CD14-positive monocyte (primary cell): ENCODE measurements around the gene OAT. TPM values are rescaled to one million over a fixed set of nuclear protein-coding genes. Genes with fewer than 3 reads are reported as not detected.

Experiments used
- DNase-seq, 3 donors: peaks; one replicate each; pipeline ENCODE4 v3.0.0-alpha.2; 2011 to 2022
- H2AFZ ChIP-seq: 2 replicates; pipeline ENCODE4 v1.6.0; 2012; ENCODE audit warnings: mild to moderate bottlenecking, low read depth, low read length, inconsistent platforms; ENCODE audit not compliant: insufficient read depth, poor library complexity, severe bottlenecking
- H3K27ac ChIP-seq, 2 donors: 1 replicate in 1 of 2; 2 replicates in 1 of 2; pipeline ENCODE4 v1.5.1; 2012 to 2013; ENCODE audit warnings: low read length in 2 of 2, control low read depth in 1 of 2, inconsistent platforms in 1 of 2, low read depth in 1 of 2, mild to moderate bottlenecking in 1 of 2
- H3K27me3 ChIP-seq, 2 donors: one replicate each; pipeline versions ENCODE4 v1.6.0 to v1.6.1; 2011 to 2013; ENCODE audit warnings: low read length in 2 of 2; ENCODE audit not compliant: control insufficient read depth in 2 of 2, insufficient read depth in 2 of 2
- H3K36me3 ChIP-seq, 2 donors: replicated peaks in 1 of 2; 1 replicate in 1 of 2; 2 replicates in 1 of 2; pipeline versions ENCODE4 v1.5.1 to v1.6.1; 2012 to 2013; ENCODE audit warnings: low read length in 2 of 2, control low read depth in 1 of 2, inconsistent platforms in 1 of 2, mild to moderate bottlenecking in 1 of 2; ENCODE audit not compliant: insufficient read depth in 2 of 2, control insufficient read depth in 1 of 2
- H3K4me1 ChIP-seq, 2 donors: 1 replicate in 1 of 2; 2 replicates in 1 of 2; pipeline versions ENCODE4 v1.5.1 to v1.6.1; 2012 to 2013; ENCODE audit warnings: low read length in 2 of 2, control low read depth in 1 of 2, inconsistent platforms in 1 of 2, mild to moderate bottlenecking in 1 of 2, moderate library complexity in 1 of 2; ENCODE audit not compliant: insufficient read depth in 2 of 2, control insufficient read depth in 1 of 2
- H3K4me2 ChIP-seq: replicated peaks from 2 replicates; pipeline ENCODE3; 2012; ENCODE audit warnings: low read length, moderate library complexity, mild to moderate bottlenecking; ENCODE audit not compliant: poor library complexity, severe bottlenecking; ENCODE audit errors: extremely low read depth
- H3K4me3 ChIP-seq, 3 experiments: fragments of 200-600 bp in 1 of 3; sonication (generic) in 1 of 3; replicated peaks in 1 of 3; 1 replicate in 2 of 3; 2 replicates in 1 of 3; pipeline ENCODE4 v1.5.1; 2011 to 2013; ENCODE audit warnings: low read length in 3 of 3, mild to moderate bottlenecking in 3 of 3, control low read depth in 2 of 3, low read depth in 2 of 3, inconsistent platforms in 1 of 3, moderate library complexity in 1 of 3
- H3K79me2 ChIP-seq: 2 replicates; pipeline ENCODE4 v1.6.0; 2012; ENCODE audit warnings: mild to moderate bottlenecking, control low read depth, inconsistent platforms, low read length, moderate library complexity; ENCODE audit not compliant: insufficient read depth
- H3K9ac ChIP-seq: 2 replicates; pipeline ENCODE4 v1.6.0; 2017; ENCODE audit warnings: low read length, mild to moderate bottlenecking; ENCODE audit not compliant: insufficient read depth, poor library complexity, severe bottlenecking
- H3K9me3 ChIP-seq, 2 donors: replicated peaks in 1 of 2; 1 replicate in 1 of 2; 2 replicates in 1 of 2; pipeline versions ENCODE4 v1.5.1 to v1.6.1; 2012 to 2013; ENCODE audit warnings: low read length in 2 of 2, control low read depth in 1 of 2; ENCODE audit not compliant: control insufficient read depth in 1 of 2, insufficient read depth in 1 of 2
- H4K20me1 ChIP-seq: 2 replicates; pipeline ENCODE4 v1.6.0; 2012; ENCODE audit warnings: mild to moderate bottlenecking, low read length, control low read depth, moderate library complexity; ENCODE audit not compliant: insufficient read depth
- H3K27ac Mint-ChIP-seq, 7 donors: one replicate each; pipeline ENCODE4 v1.8.0; 2020; ENCODE audit warnings: mild to moderate bottlenecking in 7 of 7, mixed read lengths in 7 of 7, moderate library complexity in 6 of 7, inconsistent platforms in 2 of 7
- H3K27me3 Mint-ChIP-seq, 3 donors: one replicate each; pipeline ENCODE4 v1.8.0; 2021 to 2022; ENCODE audit warnings: low read depth in 3 of 3, mild to moderate bottlenecking in 3 of 3, mixed read lengths in 3 of 3, moderate library complexity in 3 of 3, inconsistent platforms in 1 of 3
- H3K36me3 Mint-ChIP-seq, 2 donors: one replicate each; pipeline ENCODE4 v1.8.0; 2020; ENCODE audit warnings: mixed read lengths in 2 of 2, inconsistent platforms in 1 of 2, mild to moderate bottlenecking in 1 of 2
- H3K4me1 Mint-ChIP-seq: one replicate; pipeline ENCODE4 v1.8.0; 2020; ENCODE audit warnings: mild to moderate bottlenecking, mixed read lengths
- H3K4me3 Mint-ChIP-seq, 2 donors: one replicate each; pipeline ENCODE4 v1.8.0; 2020; ENCODE audit warnings: mild to moderate bottlenecking in 2 of 2, mixed read lengths in 2 of 2, moderate library complexity in 1 of 2
- H3K9me3 Mint-ChIP-seq, 7 donors: one replicate each; pipeline ENCODE4 v1.8.0; 2020 to 2022; ENCODE audit warnings: mixed read lengths in 7 of 7, mild to moderate bottlenecking in 6 of 7, moderate library complexity in 6 of 7, inconsistent platforms in 2 of 7
- CTCF ChIP-seq: fragments of 200-600 bp; IDR thresholded peaks from one replicate; pipeline ENCODE4 v1.8.0; 2022; ENCODE audit warnings: antibody characterized with exemption, mild to moderate bottlenecking
- WGBS: methylation state at CpG from one replicate; pipeline ENCODE4 v1.1.5; 2013; ENCODE audit warnings: missing lambda C conversion rate; ENCODE audit not compliant: insufficient coverage; 5-methylcytosine and 5-hydroxymethylcytosine counted together
- intact Hi-C, 2 donors: fragments of 100-400 bp; cut with micrococcal nuclease; formaldehyde crosslinking; loops; one replicate each; pipeline versions ENCODE4 v1.15.0 to v1.15.1; 2023
- polyA plus RNA-seq, 3 donors: library from polyadenylated mRNA; depleted of rRNA in 1 of 3; unstranded in 2 of 3; stranded (reverse) in 1 of 3; fragments of 300-500 nt in 2 of 3; fragments of >200 nt in 1 of 3; fragmentation: Illumina TruSeq in 2 of 3; gene quantifications; 1 replicate in 2 of 3; 2 replicates in 1 of 3; pipeline ENCODE4 v1.2.3, GENCODE V29; 2012 to 2021

Gene OAT
- polyA plus RNA-seq, 3 donors, result 83.5 to 89.6 (median 87.3) TPM

GRCh38 chr10:124381011-124381611, 37.6 kb downstream of the OAT start:
- no peak overlapping the region for H3K27ac Mint-ChIP-seq
- peaks cover 0 to 6% of the 10 kb centered on the region in 2 donors for H3K36me3 Mint-ChIP-seq
- Histone ChIP-seq H3K79me2 (no peaks in the 10 kb centered on the region), H4K20me1 (no peaks in the 10 kb centered on the region), H3K9me3 (no peaks in the 10 kb centered on the region), H3K4me2 (no peak overlapping the region), H3K4me3 (no peak overlapping the region), H2AFZ (no peak overlapping the region), H3K4me1 (peaks cover 3 to 7% of the 10 kb centered on the region in 2 donors), H3K27ac (no peak overlapping the region), H3K36me3 (no peaks in the 10 kb centered on the region), H3K27me3 (peaks cover 20 to 44% of the 10 kb centered on the region in 2 donors), H3K9ac (no peak overlapping the region)
- 22% methylated on average over 17 of the region's 19 CpGs for WGBS
- no peak for DNase-seq
- peaks cover 0 to 11% (median 0%) of the 10 kb centered on the region in 7 donors for H3K9me3 Mint-ChIP-seq
- H3K4me1 Mint-ChIP-seq, result peaks cover 7% of the 10 kb centered on the region
- no peak for TF ChIP-seq CTCF
- intact Hi-C loops, result loop anchor here (10.0 kb wide), 2 partner anchors 86 to 126 kb away; no protein-coding TSS in a partner anchor
- peak overlapping the region in 1 of 2 donors; percentile 86 for H3K4me3 Mint-ChIP-seq
- H3K27me3 Mint-ChIP-seq, result peaks cover 44 to 76% (median 68%) of the 10 kb centered on the region in 3 donors

- peaks cover 0 to 6% of the 10 kb centered on the region in 2 donors for H3K36me3 Mint-ChIP-seq
- Histone ChIP-seq H3K9me3 (no peaks in the 10 kb centered on the region), H4K20me1 (no peaks in the 10 kb centered on the region), H3K36me3 (no peaks in the 10 kb centered on the region), H3K79me2 (no peaks in the 10 kb centered on the region), H3K9ac (no peak overlapping the region), H3K4me2 (no peak overlapping the region), H3K4me3 (no peak overlapping the region), H2AFZ (no peak overlapping the region), H3K27me3 (peaks cover 20 to 44% of the 10 kb centered on the region in 2 donors), H3K27ac (no peak overlapping the region), H3K4me1 (peaks cover 3 to 7% of the 10 kb centered on the region in 2 donors)
- peaks cover 0 to 11% (median 0%) of the 10 kb centered on the region in 7 donors for H3K9me3 Mint-ChIP-seq
- H3K4me3 Mint-ChIP-seq, result peak overlapping the region in 1 of 2 donors; percentile 86
- H3K27ac Mint-ChIP-seq, result peak overlapping the region in 1 of 7 donors; percentile 0
- intact Hi-C loops, result loop anchor here (10.0 kb wide), 2 partner anchors 86 to 126 kb away; no protein-coding TSS in a partner anchor
- peaks cover 42 to 74% (median 65%) of the 10 kb centered on the region in 3 donors for H3K27me3 Mint-ChIP-seq
- peaks cover 7% of the 10 kb centered on the region for H3K4me1 Mint-ChIP-seq
- TF ChIP-seq CTCF, result no peak
- DNase-seq, result no peak
- WGBS, result 80% methylated on average over 9 of the region's 9 CpGs
Observed at GRCh38 chr10:124380256-124380995, 38.3 kb downstream of the OAT start.
